HepG2 (cell line): ENCODE measurements around the gene ANXA6. TPM values are rescaled to one million over a fixed set of nuclear protein-coding genes. Genes with fewer than 3 reads are reported as not detected.

Experiments
- ATAC-seq: fragments of 200-7000 bp; cut with Tn5 transposase; 3 replicates; pipeline ENCODE4 v1.9.1; 2020; ENCODE audit warnings: mild to moderate bottlenecking, moderate library complexity
- BruUV-seq: library from RNA; stranded (reverse); fragments of 400-500 nt; replicated peaks from 2 replicates; lab custom pipeline; 2021; lab: Mats Ljungman, UMichigan
- CTCF ChIA-PET: fragments of 300-600 bp; formaldehyde crosslinking; extraction: SDS; loops from one replicate; lab custom pipeline; 2021; ENCODE audit warnings: low total read pairs, inconsistent platforms, low intra/inter-chr PET ratio; lab: Yijun Ruan, JAX
- POLR2A ChIA-PET: fragments of 350-600 bp; sonication (Branson Sonifier 250); formaldehyde crosslinking; loops from one replicate; lab custom pipeline; 2020; ENCODE audit warnings: antibody characterized with exemption, inconsistent platforms; lab: Yijun Ruan, JAX
- DNase-seq: peaks from one replicate; pipeline ENCODE4 v3.0.0-alpha.2; 2015; ENCODE audit warnings: low spot score
- FAIRE-seq: peaks from 3 replicates; lab custom pipeline; 2011; peaks lifted over from hg19 to GRCh38; lab: Jason Lieb, UNC
- H2AFZ ChIP-seq: one replicate; pipeline ENCODE4 v1.6.1; 2011; ENCODE audit warnings: low read length, inconsistent platforms
- H3K27ac ChIP-seq: fragments of 300-600 bp; 3 replicates; pipeline ENCODE4 v1.8.0; 2011; ENCODE audit warnings: mixed run types, mild to moderate bottlenecking, mixed read lengths, low read length, inconsistent platforms; ENCODE audit not compliant: insufficient read depth; ENCODE audit errors: extremely low read length
- H3K27me3 ChIP-seq, 2 experiments: fragments of 200-600 bp in 1 of 2; 2 replicates in 1 of 2; 3 replicates in 1 of 2; pipeline versions ENCODE4 v1.6.0 to v1.8.0; 2011; ENCODE audit warnings: low read length in 2 of 2, mild to moderate bottlenecking in 2 of 2, moderate library complexity in 2 of 2, inconsistent platforms in 1 of 2; ENCODE audit not compliant: insufficient read depth in 2 of 2, control insufficient read depth in 1 of 2
- H3K36me3 ChIP-seq, 2 experiments: fragments of 200-600 bp in 1 of 2; replicated peaks in 1 of 2; 2 replicates in 1 of 2; 3 replicates in 1 of 2; pipeline versions ENCODE4 v1.5.1 to v1.8.0; 2011; ENCODE audit warnings: low read length in 2 of 2, inconsistent platforms in 1 of 2; ENCODE audit not compliant: insufficient read depth in 2 of 2, control insufficient read depth in 1 of 2
- H3K4me1 ChIP-seq: 2 replicates; pipeline ENCODE4 v1.5.1; 2012; ENCODE audit warnings: low read length, inconsistent platforms; ENCODE audit not compliant: insufficient read depth
- H3K4me2 ChIP-seq: 2 replicates; pipeline ENCODE4 v1.6.0; 2011; ENCODE audit warnings: low read depth, low read length, inconsistent platforms
- H3K4me3 ChIP-seq, 3 experiments: fragments of 200-600 bp in 1 of 3; sonication (generic), shearing (Covaris generic) in 1 of 3; replicated peaks in 1 of 3; 2 replicates each; pipeline ENCODE4 v1.5.1; 2011 to 2016; ENCODE audit warnings: low read length in 3 of 3, inconsistent platforms in 2 of 3, low read depth in 2 of 3, mild to moderate bottlenecking in 2 of 3, control low read depth in 1 of 3, mixed read lengths in 1 of 3; ENCODE audit not compliant: insufficient read depth in 1 of 3
- H3K79me2 ChIP-seq: one replicate; pipeline ENCODE4 v1.6.1; 2011; ENCODE audit warnings: low read length, inconsistent platforms; ENCODE audit not compliant: insufficient read depth
- H3K9ac ChIP-seq: 2 replicates; pipeline ENCODE4 v1.6.0; 2011; ENCODE audit warnings: mild to moderate bottlenecking, low read depth, low read length, inconsistent platforms; ENCODE audit not compliant: insufficient read depth
- H3K9me3 ChIP-seq: 2 replicates; pipeline ENCODE4 v1.5.1; 2012; ENCODE audit warnings: mild to moderate bottlenecking, low read length
- H4K20me1 ChIP-seq: 2 replicates; pipeline ENCODE4 v1.6.0; 2011; ENCODE audit warnings: inconsistent platforms, mild to moderate bottlenecking, low read length, moderate library complexity; ENCODE audit not compliant: insufficient read depth
- BRCA1 ChIP-seq: sonication (generic); formaldehyde crosslinking; IDR thresholded peaks from 2 replicates; pipeline ENCODE4 v1.4.0; 2020; ENCODE audit warnings: missing genetic modification reagents
- MATR3 ChIP-seq: sonication (generic); formaldehyde crosslinking; IDR thresholded peaks from 2 replicates; pipeline ENCODE4 v1.4.0; 2020; ENCODE audit warnings: missing genetic modification reagents
- MIER3 ChIP-seq: IDR thresholded peaks from 2 replicates; pipeline ENCODE4 v1.6.1; 2016; ENCODE audit warnings: missing compliant biosample characterization, borderline replicate concordance
- NCOA1 ChIP-seq: sonication (generic); formaldehyde crosslinking; IDR thresholded peaks from 2 replicates; pipeline ENCODE4 v1.9.0; 2021; ENCODE audit warnings: missing genetic modification reagents
- NFAT5 ChIP-seq: sonication (generic); formaldehyde crosslinking; IDR thresholded peaks from 2 replicates; pipeline ENCODE4 v1.4.0; 2020; ENCODE audit warnings: missing genetic modification reagents
- SETDB1 ChIP-seq: sonication (generic); formaldehyde crosslinking; IDR thresholded peaks from 2 replicates; pipeline ENCODE4 v1.5.1; 2020; ENCODE audit warnings: missing genetic modification reagents, mild to moderate bottlenecking, borderline replicate concordance
- THYN1 ChIP-seq: sonication (generic); formaldehyde crosslinking; IDR thresholded peaks from 2 replicates; pipeline ENCODE4 v1.8.1; 2023; ENCODE audit warnings: low read depth, mild to moderate bottlenecking, moderate library complexity, missing genetic modification reagents, borderline replicate concordance
- ZHX1 ChIP-seq: sonication (generic); formaldehyde crosslinking; IDR thresholded peaks from 2 replicates; pipeline ENCODE4 v1.8.1; 2022; ENCODE audit warnings: low read depth, mild to moderate bottlenecking, missing genetic modification reagents
- ZSCAN12 ChIP-seq: sonication (generic); formaldehyde crosslinking; IDR thresholded peaks from 2 replicates; pipeline ENCODE4 v1.9.0; 2021; ENCODE audit warnings: mild to moderate bottlenecking, missing genetic modification reagents
- ZSCAN30 ChIP-seq: sonication (generic); formaldehyde crosslinking; IDR thresholded peaks from 2 replicates; pipeline ENCODE4 v1.5.0; 2020; ENCODE audit warnings: mild to moderate bottlenecking, missing genetic modification reagents
- WGBS: methylation state at CpG from one replicate; pipeline ENCODE4 v1.1.6; 2017; ENCODE audit warnings: low lambda C conversion rate; 5-methylcytosine and 5-hydroxymethylcytosine counted together
- in situ Hi-C: cut with HindIII; loops from 2 replicates; pipeline ENCODE4 v1.10.0; 2017; ENCODE audit warnings: low pct_unique_long_range_greater_than_20kb; ENCODE audit not compliant: extremely low pct_ligation_motif_present
- intact Hi-C: fragments of 100-400 bp; cut with micrococcal nuclease; formaldehyde crosslinking; loops from one replicate; pipeline ENCODE4 v1.10.0; 2022; ENCODE audit not compliant: unreplicated experiment
- polyA plus RNA-seq, 8 experiments: library from polyadenylated mRNA; depleted of rRNA in 3 of 8; stranded (reverse) in 7 of 8; unstranded in 1 of 8; fragments of >200 nt; fragmentation: Illumina TruSeq in 4 of 8; extraction: Trizol in 4 of 8; gene quantifications; 2 replicates each; pipeline versions ENCODE4 v1.2.1 to v1.2.3, GENCODE V29; 2011 to 2016; ENCODE audit warnings: low read depth in 4 of 8, missing spikeins in 1 of 8, mixed read lengths in 1 of 8; ENCODE audit not compliant: insufficient read depth in 1 of 8
- total RNA-seq, 5 experiments: library from RNA; depleted of rRNA; stranded (reverse); fragments of >200 nt; fragmentation: Illumina TruSeq; extraction: Trizol; gene quantifications; 2 replicates each; pipeline ENCODE4 v1.2.3, GENCODE V29; 2016; ENCODE audit warnings: low read depth in 1 of 5
- TF ChIP-seq, protein P1 (sequence below): sonication (generic); formaldehyde crosslinking; IDR thresholded peaks from 2 replicates; pipeline ENCODE4 v1.4.0; 2020; ENCODE audit warnings: missing genetic modification reagents
- TF ChIP-seq, protein P2 (sequence below): sonication (generic); formaldehyde crosslinking; IDR thresholded peaks from 2 replicates; pipeline ENCODE4 v1.8.0; 2022; ENCODE audit warnings: mild to moderate bottlenecking, missing genetic modification reagents, moderate library complexity

The ANXA6 gene
- total and polyA plus RNA-seq, 2 of the 13 experiments (the other 11 are each of a cell fraction or from before 2014, with no cell fraction given): 103 to 125 TPM

DNA sequence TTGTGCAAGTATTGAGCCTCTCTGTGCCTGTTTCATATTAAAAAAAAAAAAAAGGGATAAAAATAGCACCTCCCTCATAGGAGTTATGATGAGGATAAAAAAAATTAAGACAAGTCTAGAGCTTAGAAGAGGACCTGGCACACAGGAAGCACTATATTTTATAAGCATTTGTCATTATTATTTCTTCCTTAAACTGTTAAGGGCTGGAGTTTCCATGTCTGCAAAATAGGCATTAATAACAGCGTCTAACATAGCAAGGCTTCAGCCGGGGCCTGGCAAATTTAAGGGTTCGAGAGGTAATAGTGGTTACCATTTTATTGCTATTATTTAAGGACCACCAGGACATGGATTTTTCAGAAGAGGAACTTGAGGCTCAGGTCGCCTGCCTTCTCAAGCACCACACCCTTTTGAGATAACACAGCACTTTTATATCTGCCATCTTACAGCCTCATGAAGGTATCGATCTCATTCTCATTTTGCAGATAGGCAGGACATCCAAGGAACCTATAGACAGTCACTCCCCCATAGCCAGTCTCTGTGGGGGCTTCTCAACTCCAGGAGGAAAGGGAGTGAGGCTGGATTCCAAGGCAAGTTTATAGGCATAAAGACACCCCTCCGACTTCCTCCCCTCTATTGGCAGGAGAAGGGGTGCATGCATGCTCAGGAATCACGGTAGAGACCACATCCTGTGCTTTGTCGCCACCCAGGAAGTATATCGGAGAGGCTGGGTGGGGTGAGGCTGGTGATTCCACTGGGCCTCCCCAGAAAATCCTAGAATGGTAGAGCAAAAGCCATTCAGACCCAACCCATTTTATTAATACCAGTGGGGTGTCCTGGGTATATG is 2.4 kb downstream of the ANXA6 start (continued):
- TF ChIP-seq, protein P1, sequence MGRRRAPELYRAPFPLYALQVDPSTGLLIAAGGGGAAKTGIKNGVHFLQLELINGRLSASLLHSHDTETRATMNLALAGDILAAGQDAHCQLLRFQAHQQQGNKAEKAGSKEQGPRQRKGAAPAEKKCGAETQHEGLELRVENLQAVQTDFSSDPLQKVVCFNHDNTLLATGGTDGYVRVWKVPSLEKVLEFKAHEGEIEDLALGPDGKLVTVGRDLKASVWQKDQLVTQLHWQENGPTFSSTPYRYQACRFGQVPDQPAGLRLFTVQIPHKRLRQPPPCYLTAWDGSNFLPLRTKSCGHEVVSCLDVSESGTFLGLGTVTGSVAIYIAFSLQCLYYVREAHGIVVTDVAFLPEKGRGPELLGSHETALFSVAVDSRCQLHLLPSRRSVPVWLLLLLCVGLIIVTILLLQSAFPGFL (CRISPR knock-in tag): no peak
- TF ChIP-seq THYN1 (CRISPR knock-in tag) (no peak), ZSCAN30 (CRISPR knock-in tag) (no peak), BRCA1 (CRISPR knock-in tag) (no peak)

GRCh38 chr5:151153766-151154272 is 3.8 kb downstream of the ANXA6 start:
- no peak overlapping the region for H3K4me2 ChIP-seq
- WGBS: 100% methylated on average over 3 of the region's 3 CpGs
- intact Hi-C loops: no loop called here
- peaks cover 39% of the 10 kb centered on the region for H3K79me2 ChIP-seq
- FAIRE-seq: no peak
- H3K27me3 ChIP-seq: no peaks in the 10 kb centered on the region
- no peak overlapping the region for H3K9ac ChIP-seq
- H3K4me1 ChIP-seq: peaks cover 58% of the 10 kb centered on the region
- ChIA-PET POLR2A (no interaction called here), CTCF (no interaction called here)
- ATAC-seq: no peak
- BruUV-seq: no TSS peak
- in situ Hi-C loops: no loop called here
- H2AFZ ChIP-seq: no peak overlapping the region
- no peak overlapping the region for H3K4me3 ChIP-seq
- no peaks in the 10 kb centered on the region for H3K9me3 ChIP-seq
- H4K20me1 ChIP-seq: no peaks in the 10 kb centered on the region; the same call in 1 of the 2 replicates
- no peak overlapping the region for H3K27ac ChIP-seq
- 0 out of 5 replicates have a peak, but pooled peaks cover 0 to 3% of the 10 kb centered on the region in 2 experiments for H3K36me3 ChIP-seq
- DNase-seq: no peak
- no peak for TF ChIP-seq MIER3
- no peak for TF ChIP-seq ZSCAN12 (CRISPR knock-in tag)
- TF ChIP-seq, protein P2, sequence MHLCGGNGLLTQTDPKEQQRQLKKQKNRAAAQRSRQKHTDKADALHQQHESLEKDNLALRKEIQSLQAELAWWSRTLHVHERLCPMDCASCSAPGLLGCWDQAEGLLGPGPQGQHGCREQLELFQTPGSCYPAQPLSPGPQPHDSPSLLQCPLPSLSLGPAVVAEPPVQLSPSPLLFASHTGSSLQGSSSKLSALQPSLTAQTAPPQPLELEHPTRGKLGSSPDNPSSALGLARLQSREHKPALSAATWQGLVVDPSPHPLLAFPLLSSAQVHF: no peak
- TF ChIP-seq SETDB1 (CRISPR knock-in tag): no peak
- TF ChIP-seq NFAT5 (CRISPR knock-in tag): no peak
- no peak for TF ChIP-seq MATR3 (CRISPR knock-in tag)
- no peak for TF ChIP-seq NCOA1
- no peak for TF ChIP-seq ZHX1
